ENCODE results near the gene TMCC2. TPM values are rescaled to one million over a fixed set of nuclear protein-coding genes. Genes with fewer than 3 reads are reported as not detected.

Gene TMCC2
- 3.0 and 5.2 TPM in 2 replicates for total RNA-seq

GRCh38 chr1:205227584-205228013 is at the start of gene TMCC2:
TSS of gene TMCC2 (plus strand) at chr1:205227946. CDS start at chr1:205228565, 619 bp downstream.

GRCh38 chr1:205211169-205211838 is 16.4 kb upstream of the TMCC2 start, which contains the start of gene DSTYK:
TSS of gene DSTYK (minus strand) at chr1:205211702. CDS start at chr1:205211535, 167 bp downstream.

GRCh38 chr1:205321162-205321958 is 93.6 kb downstream of the TMCC2 start, which contains the start of gene NUAK2:
TSS of gene NUAK2 (minus strand) at chr1:205321745. CDS start at chr1:205321628, 117 bp downstream.

Other genes with a start within 250 kb of the TMCC2 start
- not detected in 2 replicates for gene CNTN2, start 184.7 kb upstream of the TMCC2 start, total RNA-seq
- gene TMEM81, start 143.5 kb upstream of the TMCC2 start, total RNA-seq, result 0.89 and 1.5 TPM in 2 replicates
- gene RBBP5, start 106.0 kb upstream of the TMCC2 start, total RNA-seq, result 8.1 and 11.2 TPM in 2 replicates
- 6.4 and 9.8 TPM in 2 replicates for gene DSTYK, start 16.2 kb upstream of the TMCC2 start, total RNA-seq
- 30.1 and 34.1 TPM in 2 replicates for gene NUAK2, start 93.8 kb downstream of the TMCC2 start, total RNA-seq
- gene KLHDC8A, start 129.0 kb downstream of the TMCC2 start, total RNA-seq, result 1.0 and 1.3 TPM in 2 replicates
- 3.8 TPM in 1 of 2 replicates, not detected in the other for gene LEMD1, start 194.1 kb downstream of the TMCC2 start, total RNA-seq
- gene BLACAT1, start 228.1 kb downstream of the TMCC2 start, total RNA-seq, result under 0.01 and 0.63 TPM in 2 replicates